Measurements from ENCODE around the gene KNDC1.

KNDC1 gene

DNA sequence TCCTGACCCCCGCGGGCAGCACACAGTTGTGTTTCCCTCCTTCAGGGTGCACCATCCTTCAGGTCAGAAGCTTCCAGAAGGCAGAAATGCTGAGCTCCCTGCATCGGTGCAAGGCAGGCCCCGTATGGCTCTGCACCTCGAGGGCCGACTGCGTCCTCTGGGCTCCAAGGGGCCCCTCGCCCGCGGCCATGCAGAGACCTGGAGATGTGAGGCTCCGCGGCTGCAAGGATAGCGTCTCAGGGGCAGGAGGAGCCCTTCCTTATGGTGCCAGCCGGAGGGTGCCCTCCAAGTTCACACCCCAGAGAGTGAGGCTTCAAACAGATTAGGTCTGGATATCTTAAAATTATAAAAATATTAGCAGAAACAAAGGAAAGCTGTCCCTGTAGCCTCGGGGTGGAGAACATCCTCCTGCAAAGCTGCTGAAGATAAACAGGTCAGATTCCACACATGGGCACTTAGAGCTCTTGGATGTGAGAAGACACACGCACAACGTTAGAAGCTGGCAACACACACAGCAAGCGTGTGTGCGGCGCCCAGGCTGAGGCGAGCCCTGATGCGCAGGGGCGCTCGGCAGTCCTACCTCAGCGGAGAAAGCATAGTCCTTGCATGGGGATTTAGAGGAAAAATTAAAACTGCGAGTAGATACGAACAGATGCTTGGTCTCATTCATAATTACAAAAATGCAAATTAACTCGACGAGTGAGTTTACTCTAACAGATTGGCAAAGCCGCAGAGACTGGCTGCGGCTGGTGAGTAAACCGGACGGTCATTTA is 20.4 kb downstream of the KNDC1 start:
- H3K9me3 ChIP-seq (ENCODE audit: insufficient read depth, low read depth, low read length): peaks cover 24% of the 10 kb centered on the region
- no peak overlapping the region for H3K9ac ChIP-seq (ENCODE audit: low read length)
- no peaks in the 10 kb centered on the region for H3K27me3 ChIP-seq (ENCODE audit: insufficient read depth, low read length)
- H3K23ac ChIP-seq (ENCODE audit: low read length): no peak overlapping the region
- no peak overlapping the region for H2BK12ac ChIP-seq (ENCODE audit: low read length)
- H3K18ac ChIP-seq (ENCODE audit: low read length): no peak overlapping the region
- DNase-seq: no peak
- H3K4me3 ChIP-seq (ENCODE audit: low read depth, low read length): no peak overlapping the region
- no peak overlapping the region for H3K4me2 ChIP-seq (ENCODE audit: low read length)
- H3K4ac ChIP-seq (ENCODE audit: low read depth, low read length): no peak overlapping the region
- no peak overlapping the region for H4K8ac ChIP-seq (ENCODE audit: low read depth, low read length)
- peaks cover 0 to 2% of the 10 kb centered on the region in 2 experiments for H3K36me3 ChIP-seq (ENCODE audit: control insufficient read depth in 1 of 2, insufficient read depth in 2 of 2, low read length in 2 of 2)
- no peak overlapping the region for H2AK5ac ChIP-seq (ENCODE audit: low read length)
- H3K14ac ChIP-seq (ENCODE audit: low read length): no peak overlapping the region
- H4K91ac ChIP-seq (ENCODE audit: low read depth, low read length): no peak overlapping the region
- H2BK120ac ChIP-seq (ENCODE audit: insufficient read depth, low read length, poor library complexity): no peak overlapping the region
- no peaks in the 10 kb centered on the region for H3K79me2 ChIP-seq (ENCODE audit: control insufficient read depth, insufficient read depth, low read length, poor library complexity)
- H2BK5ac ChIP-seq (ENCODE audit: low read depth, low read length, poor library complexity): no peak overlapping the region
- WGBS (ENCODE audit: extremely low coverage, insufficient coverage, insufficient read length): no CpG with 5 or more reads among the region's 33 CpGs
- H2AFZ ChIP-seq (ENCODE audit: insufficient read depth, low read length, poor library complexity): no peak overlapping the region
- H4K12ac ChIP-seq (ENCODE audit: low read depth, low read length): no peak overlapping the region
- no peaks in the 10 kb centered on the region for H3K79me1 ChIP-seq (ENCODE audit: low read length)
- H3K4me1 ChIP-seq (ENCODE audit: control insufficient read depth in 1 of 2, insufficient read depth in 2 of 2, low read length in 2 of 2): no peaks in the 10 kb centered on the region
- H3K27ac ChIP-seq (ENCODE audit: low read depth, low read length): no peak overlapping the region

DNA sequence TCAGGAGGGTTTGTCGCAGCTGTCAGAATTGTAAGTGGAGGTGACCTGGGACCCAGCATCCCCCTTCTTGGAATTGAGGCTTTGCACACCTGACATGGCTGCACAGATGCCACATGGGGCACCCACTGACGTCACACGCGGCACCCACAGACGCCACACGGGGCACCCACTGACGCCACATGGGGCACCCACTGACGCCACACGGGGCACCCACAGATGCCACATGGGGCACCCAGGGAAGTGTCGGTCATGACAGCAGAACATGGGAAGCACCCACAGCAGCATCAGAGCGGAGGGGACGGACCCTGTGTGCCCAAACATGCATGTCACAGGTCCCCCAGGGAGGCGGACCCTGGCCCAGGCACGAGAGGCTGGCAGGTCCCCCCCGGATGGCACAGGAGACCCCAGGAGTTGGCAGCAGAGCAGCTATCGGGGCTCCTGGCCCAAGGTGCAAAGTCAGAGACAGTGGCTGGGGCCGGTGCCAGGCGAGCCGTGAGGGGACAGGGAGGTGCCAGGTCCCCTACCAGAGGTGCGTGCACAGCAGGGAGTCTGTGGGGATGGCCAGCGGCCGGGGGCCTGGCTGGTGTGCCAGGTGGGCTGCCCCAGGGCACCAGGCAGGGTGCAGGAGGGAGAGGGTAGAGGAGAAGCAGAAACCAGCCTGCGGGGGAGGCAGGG is 21.1 kb downstream of the KNDC1 start:
- Histone ChIP-seq H3K4me1 (ENCODE audit: control insufficient read depth in 1 of 2, insufficient read depth in 2 of 2, low read length in 2 of 2) (no peaks in the 10 kb centered on the region), H2BK120ac (ENCODE audit: insufficient read depth, low read length, poor library complexity) (no peak overlapping the region), H3K79me1 (ENCODE audit: low read length) (no peaks in the 10 kb centered on the region), H3K18ac (ENCODE audit: low read length) (no peak overlapping the region), H2AFZ (ENCODE audit: insufficient read depth, low read length, poor library complexity) (no peak overlapping the region), H3K9ac (ENCODE audit: low read length) (no peak overlapping the region), H4K12ac (ENCODE audit: low read depth, low read length) (no peak overlapping the region), H2BK5ac (ENCODE audit: low read depth, low read length, poor library complexity) (no peak overlapping the region), H2AK5ac (ENCODE audit: low read length) (no peak overlapping the region), H4K91ac (ENCODE audit: low read depth, low read length) (no peak overlapping the region), H3K23ac (ENCODE audit: low read length) (no peak overlapping the region), H4K8ac (ENCODE audit: low read depth, low read length) (no peak overlapping the region), H3K4me2 (ENCODE audit: low read length) (no peak overlapping the region), H3K14ac (ENCODE audit: low read length) (no peak overlapping the region), H3K36me3 (ENCODE audit: control insufficient read depth in 1 of 2, insufficient read depth in 2 of 2, low read length in 2 of 2) (peaks cover 0 to 2% of the 10 kb centered on the region in 2 experiments), H2BK12ac (ENCODE audit: low read length) (no peak overlapping the region), H3K9me3 (ENCODE audit: insufficient read depth, low read depth, low read length) (peaks cover 24% of the 10 kb centered on the region), H3K79me2 (ENCODE audit: control insufficient read depth, insufficient read depth, low read length, poor library complexity) (no peaks in the 10 kb centered on the region), H3K4ac (ENCODE audit: low read depth, low read length) (no peak overlapping the region), H3K27me3 (ENCODE audit: insufficient read depth, low read length) (no peaks in the 10 kb centered on the region), H3K4me3 (ENCODE audit: low read depth, low read length) (no peak overlapping the region), H3K27ac (ENCODE audit: low read depth, low read length) (no peak overlapping the region)
- no peak for DNase-seq
- no CpG with 5 or more reads among the region's 23 CpGs for WGBS (ENCODE audit: extremely low coverage, insufficient coverage, insufficient read length)

DNA sequence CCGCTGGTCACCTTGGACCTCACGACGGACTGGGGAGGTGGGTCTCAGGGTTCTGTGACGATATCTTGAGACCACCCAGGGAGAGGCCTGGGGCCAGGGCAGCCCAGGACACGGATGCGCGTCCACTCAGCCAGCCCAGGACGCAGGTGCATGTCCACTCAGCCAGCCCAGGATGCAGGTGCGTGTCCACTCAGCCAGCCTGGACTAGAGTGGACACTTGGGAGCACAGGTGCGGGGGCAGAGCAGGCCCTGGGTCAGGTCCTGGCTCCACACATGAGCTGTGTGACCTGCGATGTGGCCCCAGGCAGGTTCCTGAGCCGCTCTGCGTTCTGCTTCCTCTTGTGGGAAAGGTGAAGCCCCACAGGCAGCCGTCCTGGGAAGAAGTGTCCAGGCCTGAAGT is 22.2 kb downstream of the KNDC1 start:
- Histone ChIP-seq H3K27ac (ENCODE audit: low read depth, low read length) (no peak overlapping the region), H2AK5ac (ENCODE audit: low read length) (no peak overlapping the region), H4K12ac (ENCODE audit: low read depth, low read length) (no peak overlapping the region), H3K27me3 (ENCODE audit: insufficient read depth, low read length) (no peaks in the 10 kb centered on the region), H3K18ac (ENCODE audit: low read length) (no peak overlapping the region), H3K79me2 (ENCODE audit: control insufficient read depth, insufficient read depth, low read length, poor library complexity) (no peaks in the 10 kb centered on the region), H2BK12ac (ENCODE audit: low read length) (no peak overlapping the region), H3K4me1 (ENCODE audit: control insufficient read depth in 1 of 2, insufficient read depth in 2 of 2, low read length in 2 of 2) (no peaks in the 10 kb centered on the region), H3K9ac (ENCODE audit: low read length) (no peak overlapping the region), H3K23ac (ENCODE audit: low read length) (no peak overlapping the region), H3K4me3 (ENCODE audit: low read depth, low read length) (no peak overlapping the region), H3K9me3 (ENCODE audit: insufficient read depth, low read depth, low read length) (peaks cover 19% of the 10 kb centered on the region), H3K14ac (ENCODE audit: low read length) (no peak overlapping the region), H3K36me3 (ENCODE audit: control insufficient read depth in 1 of 2, insufficient read depth in 2 of 2, low read length in 2 of 2) (peaks cover 0 to 2% of the 10 kb centered on the region in 2 experiments), H2BK120ac (ENCODE audit: insufficient read depth, low read length, poor library complexity) (no peak overlapping the region), H2BK5ac (ENCODE audit: low read depth, low read length, poor library complexity) (no peak overlapping the region), H3K4ac (ENCODE audit: low read depth, low read length) (no peak overlapping the region), H3K79me1 (ENCODE audit: low read length) (no peaks in the 10 kb centered on the region), H3K4me2 (ENCODE audit: low read length) (no peak overlapping the region), H4K91ac (ENCODE audit: low read depth, low read length) (no peak overlapping the region), H2AFZ (ENCODE audit: insufficient read depth, low read length, poor library complexity) (no peak overlapping the region), H4K8ac (ENCODE audit: low read depth, low read length) (no peak overlapping the region)
- no peak for DNase-seq
- no CpG with 5 or more reads among the region's 14 CpGs for WGBS (ENCODE audit: extremely low coverage, insufficient coverage, insufficient read length)

DNA sequence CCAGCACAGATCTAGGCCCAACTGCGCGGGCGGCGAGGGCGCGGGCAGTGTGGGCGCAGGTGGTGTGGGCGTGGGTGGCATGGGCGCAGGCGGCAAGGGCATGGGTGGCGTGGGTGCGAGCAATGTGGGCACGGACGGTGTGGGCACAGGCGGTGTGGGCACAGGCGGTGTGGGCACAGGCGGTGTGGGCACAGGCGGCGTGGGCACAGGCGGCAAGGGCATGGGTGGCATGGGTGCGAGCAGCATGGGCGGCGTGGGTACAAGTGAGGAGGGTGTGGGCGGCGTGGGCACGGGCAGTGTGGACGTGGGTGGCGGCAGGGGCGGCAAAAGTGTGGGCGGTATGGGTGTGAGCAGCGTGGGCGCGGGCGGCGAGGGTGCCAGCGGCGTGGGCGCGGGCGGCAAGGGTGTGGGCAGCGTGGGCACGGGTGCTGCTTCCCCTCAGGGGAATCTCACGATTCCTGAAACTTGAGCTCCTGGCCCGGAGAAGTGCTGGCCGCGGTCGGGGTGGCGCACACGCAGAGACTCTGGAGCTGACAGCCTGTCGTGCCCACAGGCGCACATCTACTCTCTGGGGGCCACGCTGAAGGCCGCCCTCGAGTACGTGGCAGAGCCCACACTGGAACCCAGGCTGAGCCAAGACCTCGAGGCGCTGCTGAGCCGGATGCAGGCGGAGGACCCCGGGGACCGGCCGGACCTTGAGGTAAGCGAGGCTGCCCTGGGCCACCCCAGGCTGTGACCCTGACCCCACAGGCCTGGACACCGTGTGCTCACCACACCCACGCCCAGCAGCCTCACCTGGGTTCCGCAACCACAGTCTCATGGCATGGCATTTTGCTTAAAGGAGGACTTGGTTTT is 23.0 kb downstream of the KNDC1 start:
- no peak for DNase-seq
- Histone ChIP-seq H3K4me1 (ENCODE audit: control insufficient read depth in 1 of 2, insufficient read depth in 2 of 2, low read length in 2 of 2) (no peaks in the 10 kb centered on the region), H3K4me3 (ENCODE audit: low read depth, low read length) (peak overlapping the region; percentile 10), H3K79me1 (ENCODE audit: low read length) (no peaks in the 10 kb centered on the region), H4K8ac (ENCODE audit: low read depth, low read length) (no peak overlapping the region), H3K79me2 (ENCODE audit: control insufficient read depth, insufficient read depth, low read length, poor library complexity) (no peaks in the 10 kb centered on the region), H3K27me3 (ENCODE audit: insufficient read depth, low read length) (no peaks in the 10 kb centered on the region), H2BK5ac (ENCODE audit: low read depth, low read length, poor library complexity) (no peak overlapping the region), H3K36me3 (ENCODE audit: control insufficient read depth in 1 of 2, insufficient read depth in 2 of 2, low read length in 2 of 2) (peaks cover 0 to 2% of the 10 kb centered on the region in 2 experiments), H3K4ac (ENCODE audit: low read depth, low read length) (no peak overlapping the region), H2BK12ac (ENCODE audit: low read length) (no peak overlapping the region), H2AK5ac (ENCODE audit: low read length) (no peak overlapping the region), H3K14ac (ENCODE audit: low read length) (no peak overlapping the region), H3K27ac (ENCODE audit: low read depth, low read length) (no peak overlapping the region), H3K9me3 (ENCODE audit: insufficient read depth, low read depth, low read length) (peaks cover 11% of the 10 kb centered on the region), H4K12ac (ENCODE audit: low read depth, low read length) (no peak overlapping the region), H3K9ac (ENCODE audit: low read length) (no peak overlapping the region), H3K4me2 (ENCODE audit: low read length) (no peak overlapping the region), H3K18ac (ENCODE audit: low read length) (no peak overlapping the region), H2BK120ac (ENCODE audit: insufficient read depth, low read length, poor library complexity) (no peak overlapping the region), H3K23ac (ENCODE audit: low read length) (no peak overlapping the region), H2AFZ (ENCODE audit: insufficient read depth, low read length, poor library complexity) (no peak overlapping the region), H4K91ac (ENCODE audit: low read depth, low read length) (no peak overlapping the region)
- WGBS (ENCODE audit: extremely low coverage, insufficient coverage, insufficient read length): no CpG with 5 or more reads among the region's 66 CpGs

All from trophoblast cell (in vitro differentiated cells and primary cell).